Measurements from ENCODE around the gene RNF40.

The RNF40 gene

DNA sequence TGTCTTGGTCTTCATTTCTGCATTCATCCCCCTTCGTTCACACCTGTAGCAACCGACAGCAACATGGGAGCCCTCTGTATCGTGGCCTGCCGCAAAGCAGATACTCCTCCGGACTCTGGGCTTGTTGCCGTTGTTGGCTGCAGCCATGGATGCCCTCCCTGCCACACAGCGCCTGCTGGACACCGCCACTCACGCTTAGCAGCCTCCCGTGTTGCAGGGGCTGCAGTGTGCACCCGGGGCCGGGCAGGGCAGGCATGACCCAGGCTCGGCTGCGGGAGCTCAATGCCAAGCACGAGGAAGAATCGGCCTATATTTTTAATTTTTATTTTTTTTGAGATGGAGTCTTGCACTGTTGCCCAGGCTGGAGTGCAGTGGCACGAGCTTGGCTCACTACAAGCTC lies 59.8 kb downstream of the RNF40 start:
- no peak for DNase-seq
